ENCODE measurements around the gene CLECL1.
A peak's percentile ranks its signal among the peaks of the same experiment; 100 is the strongest.

CLECL1 gene

DNA sequence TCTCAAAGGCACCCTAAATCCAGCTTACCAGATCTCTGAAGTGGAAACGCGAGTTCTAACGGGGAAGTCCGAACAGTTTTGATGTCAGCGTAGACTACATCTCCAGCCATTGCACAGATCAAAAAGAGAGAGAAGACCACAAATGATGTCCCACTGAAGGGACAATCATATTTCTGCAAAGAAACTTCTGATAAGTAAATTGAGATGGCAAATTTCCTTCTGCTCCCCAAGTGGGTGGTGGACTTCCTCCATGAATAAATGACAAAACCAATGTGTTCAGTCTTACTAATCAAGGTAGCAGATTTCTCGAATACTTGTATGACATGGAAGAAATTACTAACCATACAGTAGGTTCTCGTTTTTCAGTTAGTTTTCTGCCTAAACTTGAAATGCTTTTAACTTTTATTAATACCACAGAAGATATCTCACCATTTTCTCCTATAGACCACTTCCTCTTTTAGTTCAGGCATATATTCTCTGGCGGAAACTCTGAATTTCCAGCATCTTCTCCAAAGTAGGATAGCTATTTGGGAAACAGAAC lies at the start of gene CLECL1:
Gene CLECL1 (minus strand): TSS at position 177 of the 541 bp plus-strand sequence.
- no peak for DNase-seq

DNA sequence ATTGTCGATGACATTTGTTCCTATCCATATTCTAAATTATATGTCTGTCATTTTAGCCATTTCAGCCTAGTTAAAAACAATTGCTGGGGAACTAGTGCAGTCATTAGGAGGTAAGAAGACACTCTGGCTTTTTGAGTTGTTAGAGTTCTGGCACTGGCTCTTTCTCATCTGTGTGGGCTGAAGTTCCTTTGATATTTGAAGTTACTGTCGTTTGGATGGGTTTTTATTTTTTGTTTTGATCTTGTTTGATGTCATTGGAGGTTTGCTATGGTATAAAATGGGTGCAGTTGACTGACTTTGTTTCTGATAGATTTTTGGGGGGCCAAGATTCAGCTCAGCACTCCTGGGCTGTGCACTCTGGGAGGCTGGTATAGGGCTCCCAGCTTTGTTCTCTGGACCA lies 48.5 kb upstream of the CLECL1 start:
- no peak for DNase-seq

DNA sequence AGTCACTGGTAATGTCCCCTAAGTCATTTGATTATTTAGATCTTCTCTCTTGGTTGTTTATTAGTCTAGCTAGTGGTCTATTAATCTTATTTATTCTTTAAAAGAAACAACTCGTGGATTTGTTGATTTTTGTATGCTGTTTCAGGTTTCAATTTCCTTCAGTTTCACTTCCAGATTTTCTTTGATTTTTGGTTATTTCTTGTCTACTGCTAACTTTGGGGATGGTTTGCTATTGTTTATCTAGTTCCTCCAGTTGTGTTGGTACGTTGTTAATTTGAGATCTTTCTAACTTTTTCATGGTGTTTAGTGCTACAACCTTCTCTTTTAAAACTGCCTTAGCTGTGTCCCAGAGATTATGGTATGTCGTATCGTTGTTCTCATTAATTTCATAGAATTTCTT lies 46.3 kb upstream of the CLECL1 start:
- no peak for DNase-seq

DNA sequence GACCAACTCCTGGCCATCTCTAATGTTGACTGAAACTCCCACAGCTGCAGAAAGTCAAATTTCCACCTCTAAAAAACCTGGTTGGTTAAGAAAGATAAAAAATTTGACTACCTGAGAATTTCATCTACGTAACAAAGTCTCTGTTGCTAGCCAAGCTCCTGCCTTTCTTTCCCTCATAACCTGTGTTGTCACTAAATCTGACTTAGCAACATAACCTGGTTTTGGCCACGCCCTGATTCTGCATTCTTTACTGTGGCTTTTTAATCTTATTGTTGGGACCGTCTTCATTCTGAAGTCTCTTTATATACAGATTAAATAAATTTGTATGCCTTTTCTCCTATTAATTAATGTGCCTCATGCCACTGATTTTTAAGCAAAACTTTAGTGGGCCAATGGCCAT lies 43.9 kb upstream of the CLECL1 start:
- DNase-seq: no peak

DNA sequence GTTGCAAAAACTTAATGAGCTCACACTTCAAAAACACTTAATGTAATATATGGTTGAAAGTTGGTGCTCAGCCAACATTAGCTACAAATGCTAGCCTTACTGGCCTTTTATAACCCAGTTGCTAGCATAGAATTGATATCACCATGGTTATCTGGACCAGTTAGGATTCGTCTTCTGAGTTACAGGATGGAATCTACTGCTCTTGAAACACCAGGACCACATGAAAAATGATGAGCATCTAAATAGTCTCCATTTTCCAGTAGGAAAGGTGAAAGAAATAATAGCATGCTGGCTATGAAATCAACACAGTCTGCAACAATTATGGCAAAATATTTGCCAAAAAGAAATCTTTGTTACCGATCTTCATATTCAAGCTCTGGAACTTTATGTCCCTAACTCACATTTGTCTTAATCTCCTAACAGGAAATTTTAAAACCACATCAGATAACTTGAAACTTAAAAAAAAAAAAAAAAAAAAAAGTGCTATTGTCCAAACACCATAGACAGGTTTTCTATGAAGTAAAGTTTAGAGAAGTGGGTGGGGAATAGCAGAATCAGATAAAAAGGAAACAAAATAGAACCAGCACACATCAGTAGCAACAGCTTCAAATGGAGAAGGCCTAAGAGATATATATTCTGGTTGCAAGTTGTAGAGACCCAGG lies 40.5 kb upstream of the CLECL1 start:
- no peak for DNase-seq

DNA sequence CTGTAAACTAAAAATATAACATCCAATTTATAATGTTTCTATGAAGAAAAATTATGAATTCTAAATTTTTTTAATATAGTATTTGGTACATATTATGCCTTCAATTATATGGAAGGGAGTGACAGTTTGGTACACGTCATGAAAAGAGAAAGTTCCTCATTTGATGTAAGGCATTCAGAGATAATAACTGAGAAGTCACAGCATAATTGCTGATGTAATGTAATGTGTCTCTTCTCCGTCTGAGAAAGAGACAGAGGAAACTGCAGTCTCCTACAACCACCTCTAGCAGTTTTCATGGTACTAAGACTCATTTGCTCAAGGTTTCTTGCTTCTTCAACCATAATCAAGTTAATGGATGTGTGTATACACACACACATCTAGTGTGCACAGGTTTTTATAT lies 30.1 kb upstream of the CLECL1 start:
- no peak for DNase-seq

DNA sequence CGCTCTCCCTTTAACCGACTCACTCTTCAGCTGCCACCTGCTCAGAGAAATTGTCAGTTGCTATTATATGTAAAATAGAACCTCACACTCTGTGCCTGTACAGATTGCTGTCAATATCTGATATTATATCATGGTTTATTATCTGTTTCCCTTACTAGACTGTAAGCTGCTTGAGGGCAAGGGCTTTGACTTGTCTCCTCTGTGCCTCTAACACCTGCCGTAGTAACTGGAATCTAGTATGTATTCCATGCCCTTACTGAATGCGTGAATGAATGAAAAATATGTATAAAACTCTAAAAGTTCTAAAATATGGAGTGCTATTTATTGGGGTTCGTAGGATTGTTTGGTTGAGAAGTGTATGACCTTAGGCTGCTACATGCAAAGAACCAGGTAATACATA lies 29.5 kb upstream of the CLECL1 start:
- DNase-seq: no peak

DNA sequence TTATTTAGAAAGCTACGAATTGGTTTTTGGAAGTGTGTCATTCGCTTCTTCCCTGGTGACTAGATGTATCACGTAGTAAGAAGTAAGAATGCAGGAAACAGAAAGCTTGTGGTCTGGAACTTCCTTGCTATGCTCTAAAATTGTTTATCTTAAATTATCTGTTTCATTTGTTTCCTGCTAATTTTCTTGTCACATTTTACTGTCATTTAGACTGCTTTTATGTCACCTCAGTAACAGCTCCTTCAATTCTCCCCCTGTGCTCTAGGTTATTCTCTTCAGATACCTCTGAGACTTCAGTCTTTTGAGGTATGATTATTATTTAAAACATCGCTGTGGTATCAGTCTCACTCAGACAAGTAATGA lies 28.5 kb upstream of the CLECL1 start:
- no peak for DNase-seq

DNA sequence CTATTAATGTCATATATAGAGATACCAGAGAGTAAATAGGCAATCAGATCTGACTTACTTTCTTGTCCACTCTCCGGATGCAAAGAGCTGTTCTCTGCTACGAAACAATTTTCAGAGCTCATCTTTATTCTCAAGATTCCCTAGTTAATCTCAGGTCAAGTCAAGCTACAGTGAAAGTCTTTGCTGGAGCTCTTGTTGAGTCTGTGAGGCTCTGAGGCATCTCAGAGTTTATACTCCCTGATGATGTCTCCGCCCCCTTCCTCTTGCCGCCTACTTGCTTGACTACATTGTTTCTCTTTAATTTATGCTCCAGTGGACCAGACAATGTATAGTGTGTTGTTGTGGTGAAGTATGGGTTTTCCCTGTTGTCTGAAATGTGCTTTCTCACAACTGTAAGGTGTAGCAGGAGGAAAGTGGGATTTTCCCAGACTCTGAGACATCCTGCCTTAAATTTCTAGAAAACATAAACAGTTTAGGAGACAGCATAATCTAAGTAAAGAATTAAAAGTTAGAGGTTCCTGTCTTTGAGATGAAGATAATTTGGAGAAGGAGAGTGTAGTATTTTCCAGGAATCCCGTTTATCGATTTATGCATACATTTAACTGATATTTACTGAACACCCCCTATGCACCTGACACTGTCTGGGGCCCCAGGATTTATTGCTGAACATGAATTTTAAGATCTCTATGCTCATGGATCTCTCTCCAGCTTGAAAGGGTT lies 28.0 kb upstream of the CLECL1 start, which contains the start of gene CD69:
Gene CD69 (minus strand): TSS at position 203 of the 720 bp plus-strand sequence. CDS start 81 bp downstream, at position 122.
- DNase-seq: peak in 1 of 56 donors; percentile 16

DNA sequence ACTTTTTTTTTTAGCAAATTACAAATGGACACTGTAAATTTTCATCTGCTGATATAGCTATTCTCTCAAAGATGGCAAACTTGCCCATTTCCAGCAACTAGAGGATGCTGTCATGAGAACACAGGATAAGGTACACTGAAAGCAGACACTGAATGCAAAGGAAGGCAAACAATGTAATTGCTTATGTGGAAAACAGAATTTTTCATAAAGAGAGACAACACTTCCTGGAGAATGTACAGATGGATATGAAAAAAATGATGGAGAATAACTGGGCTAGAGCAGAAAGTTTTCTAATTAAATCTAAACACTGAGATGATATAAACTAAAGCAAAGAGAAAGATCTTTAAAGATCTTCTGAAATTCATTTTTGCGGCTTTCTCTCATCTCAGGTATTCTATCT lies 27.2 kb upstream of the CLECL1 start:
- DNase-seq: no peak

DNA sequence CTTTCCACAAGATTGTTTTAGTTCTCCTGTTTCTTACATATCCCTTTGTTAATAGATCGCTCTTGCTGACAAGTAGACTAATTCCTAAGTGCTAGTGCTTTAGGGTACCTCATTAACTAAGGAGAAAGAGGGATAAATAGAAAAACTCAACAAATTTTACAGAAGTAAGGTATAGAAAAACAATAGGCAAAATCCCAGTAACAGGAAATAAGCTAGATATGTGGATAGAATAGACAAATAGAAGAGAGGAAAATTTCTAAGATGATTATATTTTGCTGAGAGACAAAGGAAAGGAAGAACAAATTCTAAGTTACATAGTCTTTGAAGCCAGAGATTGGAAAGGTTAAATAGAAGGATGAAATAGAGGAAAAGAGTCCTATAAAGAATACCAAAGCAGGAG lies 26.8 kb upstream of the CLECL1 start:
- no peak for DNase-seq

DNA sequence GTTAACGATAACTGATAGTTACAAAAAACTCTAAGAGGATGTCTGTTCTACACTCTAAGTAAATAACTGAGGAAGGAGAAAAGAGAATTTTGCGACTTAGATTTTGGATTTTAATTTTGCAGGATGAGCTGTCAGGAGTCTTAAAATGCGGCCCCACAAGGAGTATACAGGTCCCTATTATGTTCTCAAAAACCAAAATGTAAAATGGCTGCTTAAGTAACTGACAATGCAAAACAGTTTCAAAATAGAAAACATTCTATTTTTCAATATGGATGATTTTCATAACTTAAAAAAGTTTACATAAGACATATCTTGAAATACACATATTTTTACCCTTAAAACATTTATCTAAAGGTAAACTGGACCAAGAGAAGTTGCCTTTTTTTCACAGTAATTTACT lies 25.2 kb upstream of the CLECL1 start:
- DNase-seq: no peak

DNA sequence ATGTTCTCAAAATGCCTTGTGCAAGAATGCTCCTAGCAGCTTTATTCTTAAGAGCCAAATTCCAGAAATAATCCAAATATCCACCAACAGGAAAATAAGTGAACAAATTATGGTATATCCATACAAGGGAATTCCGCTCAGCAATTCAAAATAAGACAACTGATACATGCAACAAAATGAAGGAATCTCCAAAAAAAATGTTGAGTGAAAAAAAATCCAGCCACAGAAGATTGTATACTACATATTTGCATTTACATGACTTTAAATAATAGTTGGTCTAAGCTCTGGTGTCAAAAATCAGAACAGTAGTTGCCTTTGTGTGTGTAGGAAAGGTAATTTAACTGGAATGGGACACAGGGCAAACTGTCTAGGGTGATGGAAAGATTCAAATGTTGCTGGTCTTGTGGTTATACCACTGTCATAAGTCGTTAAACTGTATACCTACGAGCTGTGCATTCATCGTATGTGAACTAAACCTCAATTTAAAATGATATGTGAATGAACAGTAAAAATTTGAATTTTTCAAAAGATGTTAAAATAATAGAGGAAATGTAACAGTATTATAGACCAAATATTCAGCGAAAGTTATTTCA lies 24.6 kb upstream of the CLECL1 start:
- no peak for DNase-seq

DNA sequence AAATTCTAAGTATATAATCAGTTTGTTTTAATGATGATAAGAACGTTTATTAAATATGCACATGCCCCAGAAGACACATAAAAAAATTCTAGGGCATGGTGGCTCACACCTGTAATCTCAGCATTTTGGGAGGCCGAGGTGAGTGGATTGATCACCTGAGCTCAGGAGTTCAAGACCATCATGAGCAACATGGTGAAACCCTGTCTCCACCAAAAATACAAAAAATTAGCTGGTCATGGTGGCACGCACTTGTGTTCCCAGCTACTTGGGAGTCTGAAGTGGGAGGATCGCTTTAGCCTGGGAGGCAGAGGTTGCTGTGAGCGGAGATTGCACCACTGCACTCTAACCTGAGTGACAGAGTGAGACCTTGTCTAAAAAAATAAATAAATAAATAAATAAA lies 23.8 kb upstream of the CLECL1 start:
- no peak for DNase-seq

DNA sequence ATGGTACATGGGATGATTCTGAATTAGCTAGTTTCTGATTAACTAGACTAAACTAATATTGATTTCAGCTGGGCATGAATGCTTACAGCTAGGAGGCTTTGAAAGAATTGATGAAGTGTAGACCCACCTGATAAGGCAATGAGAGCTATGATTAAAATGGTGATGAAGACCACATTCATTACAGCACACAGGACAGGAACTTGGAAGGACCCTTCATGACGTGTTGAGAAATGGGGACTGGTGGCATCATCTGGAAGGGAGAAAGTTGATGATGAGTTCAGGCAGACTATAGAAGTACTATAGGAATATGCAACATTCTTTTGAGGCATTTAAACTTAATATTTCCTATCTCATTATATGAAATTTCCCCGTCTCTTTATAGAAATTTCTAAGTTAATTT lies 23.3 kb upstream of the CLECL1 start:
- DNase-seq: no peak

DNA sequence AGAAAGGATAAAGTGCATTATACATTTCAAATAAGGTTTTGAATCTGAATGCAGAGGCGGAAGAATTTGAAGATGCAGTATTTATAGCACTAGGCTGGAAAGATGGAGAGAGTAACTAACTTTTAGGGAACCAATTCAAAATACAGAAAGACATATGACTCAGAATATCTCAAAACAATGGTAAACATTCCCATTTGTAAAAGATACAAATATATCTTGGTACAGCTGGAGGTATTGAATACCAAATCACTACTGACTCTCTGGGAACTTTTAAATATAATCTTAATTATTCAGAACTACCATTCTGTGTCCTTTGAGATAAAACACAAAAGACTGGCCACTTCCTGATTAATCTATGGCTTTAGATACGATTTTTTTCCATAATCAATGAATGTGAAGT lies 22.7 kb upstream of the CLECL1 start:
- DNase-seq: no peak

DNA sequence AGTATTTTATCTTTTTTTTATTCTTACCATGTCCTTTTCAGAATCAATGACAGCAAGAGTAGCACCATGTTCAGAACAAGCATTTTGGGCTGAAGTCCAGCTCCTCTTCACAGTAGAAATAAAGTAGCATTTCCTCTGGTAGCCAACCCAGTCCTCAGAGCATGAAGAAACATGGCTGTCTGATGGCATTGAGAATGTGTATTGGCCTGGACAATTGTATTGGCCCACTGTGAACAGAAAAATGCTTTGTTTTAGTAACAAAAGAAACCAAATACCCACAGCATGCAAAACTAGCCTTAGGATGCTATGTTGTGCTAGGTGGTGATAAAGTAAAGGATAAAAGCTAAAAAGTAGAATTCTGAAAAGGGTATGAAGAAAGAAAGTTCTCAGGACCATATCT lies 22.1 kb upstream of the CLECL1 start:
- DNase-seq: no peak

DNA sequence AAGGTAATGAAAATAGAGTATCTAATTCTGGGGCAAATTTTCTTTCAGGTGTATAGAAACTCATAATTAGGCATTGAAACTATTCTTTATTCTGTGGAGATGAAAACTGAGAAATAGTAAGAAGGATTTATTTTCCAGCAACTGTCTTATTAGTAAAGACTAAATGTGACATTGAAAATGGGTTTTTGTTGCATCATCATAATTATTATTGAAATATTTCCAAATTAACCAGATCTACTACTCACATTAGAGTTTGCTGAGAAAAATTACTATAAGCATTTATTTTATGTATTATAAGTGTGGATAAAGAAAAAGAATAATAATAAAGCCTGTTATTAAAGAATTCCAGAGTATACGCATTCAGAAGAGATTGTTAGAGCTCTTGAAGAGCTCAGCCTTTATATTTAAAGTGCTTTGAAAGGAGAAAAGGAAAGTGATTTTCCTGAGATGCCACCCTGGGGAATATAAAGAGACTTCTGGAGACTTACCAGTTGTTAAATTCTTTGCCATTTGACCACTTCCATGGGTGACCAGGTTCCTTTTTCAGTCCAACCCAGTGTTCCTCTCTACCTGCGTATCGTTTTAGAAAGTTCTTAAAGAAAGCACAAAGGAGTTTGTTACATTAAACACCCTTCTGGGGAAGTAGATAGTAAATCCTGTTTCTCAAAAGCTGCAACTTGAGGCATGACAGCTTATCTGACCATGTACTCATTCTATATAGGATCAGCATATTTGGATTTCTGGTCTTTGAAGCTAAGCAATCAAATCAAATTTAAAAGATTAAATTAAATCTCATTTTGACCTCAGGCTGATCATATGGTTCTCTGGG lies 21.4 kb upstream of the CLECL1 start:
- DNase-seq: no peak

DNA sequence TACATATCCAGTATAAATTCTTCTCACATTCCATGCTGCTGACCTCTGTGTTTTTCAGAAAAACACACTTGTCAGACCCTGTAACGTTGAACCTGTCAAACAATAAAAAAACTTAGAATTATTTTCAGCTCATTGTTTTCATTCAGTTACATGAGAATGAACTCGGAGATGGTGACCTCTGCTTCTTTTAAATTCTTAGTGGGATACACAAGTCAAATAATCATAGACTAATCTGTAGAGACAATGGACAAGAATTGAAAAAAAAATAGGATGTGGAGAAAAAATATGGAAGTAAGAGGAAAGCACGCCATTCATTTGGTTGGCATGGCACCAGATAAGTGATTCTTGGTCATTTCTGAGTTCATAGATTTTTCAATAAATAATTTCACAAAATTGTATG lies 20.6 kb upstream of the CLECL1 start:
- no peak for DNase-seq

DNA sequence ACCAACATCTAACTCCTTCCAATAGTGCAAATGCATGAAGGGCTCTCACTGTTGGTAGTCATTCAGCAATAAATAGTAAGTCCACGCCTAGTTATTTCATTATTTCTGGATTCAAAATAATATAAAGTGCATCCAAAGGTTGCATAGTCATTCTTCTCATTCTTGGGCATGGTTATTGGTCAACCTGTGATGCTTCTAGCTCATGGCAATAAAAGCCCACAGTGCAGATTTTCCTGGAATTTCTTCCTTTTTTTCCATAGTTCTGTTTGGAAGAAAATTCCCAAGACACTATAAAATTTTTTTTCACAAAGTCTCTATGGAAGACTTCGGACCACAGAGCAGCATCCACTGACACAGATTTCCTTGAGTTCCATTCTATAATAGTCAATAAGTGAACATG lies 20.2 kb upstream of the CLECL1 start:
- DNase-seq: no peak

DNA sequence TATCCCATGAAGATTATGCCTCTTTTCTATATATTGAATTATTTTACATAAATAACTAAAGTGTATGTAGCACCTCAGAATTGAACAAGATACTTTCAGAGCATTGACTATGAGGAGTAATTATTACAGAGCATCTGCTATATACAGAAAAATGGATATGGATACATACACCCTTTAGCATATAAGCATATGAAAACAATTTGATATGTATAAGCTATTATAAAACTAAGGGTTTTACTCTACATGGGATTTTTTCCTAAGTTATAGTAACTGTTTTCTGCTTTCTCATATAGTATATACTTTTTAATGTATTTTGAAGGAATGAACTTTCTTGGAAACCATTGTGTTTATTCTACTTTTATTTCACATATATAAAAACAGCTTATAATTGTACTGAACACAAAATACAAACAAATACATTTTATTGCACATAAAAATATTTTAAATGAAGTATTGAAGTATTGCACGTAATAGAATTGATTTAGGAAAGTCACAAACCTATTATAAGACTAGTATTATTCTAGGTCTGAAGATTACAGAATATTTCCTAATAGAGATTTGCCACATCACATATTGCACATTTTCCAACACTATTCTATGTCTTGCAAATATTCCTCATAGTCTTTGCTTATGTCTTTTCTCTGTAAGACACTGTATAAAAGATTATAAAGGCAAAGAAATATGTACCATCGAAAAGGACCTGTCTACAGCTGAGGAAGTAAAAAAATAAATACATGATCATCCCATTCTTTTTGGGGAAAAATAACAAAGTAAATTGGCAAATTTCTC lies 19.4 kb upstream of the CLECL1 start:
- no peak for DNase-seq

Measured in nucleus accumbens (tissue), 56 donors.